Measurements from ENCODE around the gene CATSPERZ.

CATSPERZ gene

DNA sequence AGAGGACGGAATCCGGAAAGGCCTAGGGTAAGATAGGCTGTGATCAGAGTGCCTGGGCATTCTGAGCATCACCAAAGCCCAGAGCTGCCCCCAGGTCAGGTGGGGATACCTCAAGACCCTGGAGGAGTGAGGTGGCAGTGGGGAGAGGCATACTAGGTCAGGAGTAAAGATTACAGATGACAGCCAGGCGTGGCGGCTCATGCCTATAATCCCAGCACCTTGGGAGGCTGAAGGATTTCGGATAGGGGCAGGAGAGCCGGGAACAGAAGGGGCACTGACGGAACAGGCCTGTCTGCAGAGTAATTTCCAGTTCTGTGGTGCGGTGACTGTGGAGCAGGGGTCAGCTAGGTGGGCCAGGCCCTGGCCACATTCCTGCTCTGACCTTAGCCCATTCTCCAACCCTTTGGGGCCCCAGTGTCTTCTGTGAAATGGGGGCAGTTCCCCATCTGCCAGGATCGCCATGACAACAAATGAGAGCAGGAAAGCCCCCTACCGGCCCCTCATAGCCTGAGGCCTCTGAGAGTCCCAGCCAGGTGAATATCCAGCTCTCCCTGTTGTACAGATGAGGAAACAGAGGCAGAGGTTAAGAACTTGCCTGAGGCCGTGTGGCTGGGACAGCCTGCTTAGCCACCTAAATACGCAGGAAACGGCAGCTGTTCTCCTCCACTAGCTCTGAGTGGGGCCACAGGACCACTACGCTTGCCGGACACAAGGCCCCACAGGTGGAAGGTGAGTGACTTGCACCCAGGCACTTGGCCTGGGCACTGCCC lies 24.9 kb upstream of the CATSPERZ start:
- no peak overlapping the region for H3K4me3 Mint-ChIP-seq

DNA sequence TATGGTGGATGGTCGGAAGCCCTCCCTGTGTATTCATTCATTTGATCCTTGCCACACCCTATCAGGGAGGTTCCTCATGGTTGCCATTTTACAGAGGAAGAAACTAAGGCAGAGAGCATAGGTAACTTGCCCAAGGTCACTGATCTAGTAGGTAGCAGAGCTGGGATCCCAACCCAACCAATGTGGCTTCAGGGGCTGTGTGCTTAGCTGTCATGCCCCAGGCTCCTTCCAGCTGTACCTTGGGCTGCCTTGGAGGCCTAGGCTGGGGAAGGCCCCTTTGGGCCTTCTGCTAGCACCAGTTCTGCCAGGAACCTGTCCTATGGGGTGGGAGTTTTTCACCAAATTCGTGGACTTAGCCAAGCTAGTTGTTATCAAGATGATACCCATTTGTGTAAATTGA lies 24.3 kb upstream of the CATSPERZ start:
- Mint-ChIP-seq H3K27ac (no peak overlapping the region), H3K4me1 (peaks cover 11% of the 10 kb centered on the region), H3K4me3 (no peak overlapping the region), H3K9me3 (no peaks in the 10 kb centered on the region), H3K27me3 (no peaks in the 10 kb centered on the region)
- no peak for ATAC-seq
- DNase-seq = no peak

More for the DNA sequence above, 24.9 kb upstream of the CATSPERZ start:
- no peaks in the 10 kb centered on the region for H3K9me3 Mint-ChIP-seq
- peaks cover 16% of the 10 kb centered on the region for H3K4me1 Mint-ChIP-seq
- H3K27ac Mint-ChIP-seq = no peak overlapping the region
- no peaks in the 10 kb centered on the region for H3K27me3 Mint-ChIP-seq
- no peak for ATAC-seq
- DNase-seq = no peak

DNA sequence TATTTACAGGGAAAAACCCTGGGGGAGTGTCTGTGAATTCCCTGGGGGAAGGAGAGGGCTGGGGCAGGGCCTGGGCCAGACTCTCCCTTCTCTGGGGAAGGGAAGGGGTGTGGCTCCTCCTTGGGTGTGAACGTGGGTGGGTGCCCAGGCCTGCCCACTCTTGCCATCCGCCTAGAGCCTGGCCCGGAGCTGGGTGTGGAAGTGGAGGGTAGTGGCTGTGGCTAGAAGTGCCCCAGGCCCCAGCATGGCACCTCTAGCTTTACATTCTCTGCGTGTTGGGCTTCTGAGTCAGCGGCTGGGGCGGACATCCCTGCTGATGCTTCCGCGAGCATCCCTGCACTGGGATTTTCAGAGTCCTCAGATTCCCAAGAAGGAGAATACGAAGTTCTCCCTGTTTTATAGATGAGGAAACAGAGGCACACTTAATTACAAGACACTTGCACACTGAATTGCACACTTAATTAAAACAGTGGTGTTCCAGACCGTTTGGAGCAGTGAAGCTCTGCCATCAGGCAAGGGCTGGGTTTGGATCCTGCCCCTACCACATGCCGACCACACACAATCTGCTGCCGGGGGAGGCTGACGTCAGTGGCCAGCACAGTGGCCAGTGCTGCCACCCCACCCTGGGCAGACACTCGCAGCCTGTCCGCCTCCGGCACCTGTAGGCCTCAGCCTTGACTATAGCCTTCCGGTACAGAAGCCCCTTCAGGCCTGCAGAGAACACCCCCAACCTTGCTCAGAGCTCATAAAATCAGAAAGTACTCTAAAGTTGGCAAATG lies 23.3 kb upstream of the CATSPERZ start:
- Mint-ChIP-seq H3K27me3 (no peaks in the 10 kb centered on the region), H3K27ac (no peak overlapping the region), H3K4me1 (peaks cover 7% of the 10 kb centered on the region), H3K9me3 (no peaks in the 10 kb centered on the region), H3K4me3 (no peak overlapping the region)
- DNase-seq (no peak), ATAC-seq (no peak)

DNA sequence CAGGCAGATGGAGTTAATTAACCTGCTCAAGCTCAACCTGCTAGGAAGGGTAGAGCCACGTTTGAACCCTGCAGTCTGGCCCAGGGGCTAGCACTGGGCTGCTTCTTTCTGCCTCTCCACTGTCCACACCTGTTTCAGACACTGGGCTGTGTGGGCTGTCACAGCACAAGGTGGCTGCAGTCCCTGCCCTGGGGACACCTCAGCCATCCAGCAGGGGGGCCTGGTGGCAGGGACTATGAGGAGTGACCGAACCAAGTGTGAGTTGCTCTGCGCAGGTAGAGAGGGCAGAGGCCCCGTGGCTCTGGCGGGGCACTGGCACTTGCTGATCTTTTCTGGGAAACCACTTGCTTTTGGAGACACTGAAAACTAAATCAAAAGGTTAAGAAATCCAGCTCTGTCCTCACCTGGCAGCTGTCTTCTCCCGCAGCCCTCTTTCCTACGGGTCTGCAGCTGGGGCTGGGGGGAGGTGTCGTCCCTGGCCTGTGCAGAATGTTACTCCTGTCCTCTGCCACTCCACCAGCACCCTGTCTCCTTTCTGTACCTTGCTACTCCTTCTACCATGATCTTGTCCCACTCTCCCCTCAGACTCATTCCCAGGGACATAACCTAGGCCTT lies 21.5 kb upstream of the CATSPERZ start:
- ATAC-seq = no peak
- no peaks in the 10 kb centered on the region for H3K9me3 Mint-ChIP-seq
- no peaks in the 10 kb centered on the region for H3K27me3 Mint-ChIP-seq
- no peak overlapping the region for H3K4me3 Mint-ChIP-seq
- H3K4me1 Mint-ChIP-seq = peaks cover 11% of the 10 kb centered on the region
- no peak for DNase-seq
- peak overlapping the region in 1 of 2 donors; percentile 48 for H3K27ac Mint-ChIP-seq

DNA sequence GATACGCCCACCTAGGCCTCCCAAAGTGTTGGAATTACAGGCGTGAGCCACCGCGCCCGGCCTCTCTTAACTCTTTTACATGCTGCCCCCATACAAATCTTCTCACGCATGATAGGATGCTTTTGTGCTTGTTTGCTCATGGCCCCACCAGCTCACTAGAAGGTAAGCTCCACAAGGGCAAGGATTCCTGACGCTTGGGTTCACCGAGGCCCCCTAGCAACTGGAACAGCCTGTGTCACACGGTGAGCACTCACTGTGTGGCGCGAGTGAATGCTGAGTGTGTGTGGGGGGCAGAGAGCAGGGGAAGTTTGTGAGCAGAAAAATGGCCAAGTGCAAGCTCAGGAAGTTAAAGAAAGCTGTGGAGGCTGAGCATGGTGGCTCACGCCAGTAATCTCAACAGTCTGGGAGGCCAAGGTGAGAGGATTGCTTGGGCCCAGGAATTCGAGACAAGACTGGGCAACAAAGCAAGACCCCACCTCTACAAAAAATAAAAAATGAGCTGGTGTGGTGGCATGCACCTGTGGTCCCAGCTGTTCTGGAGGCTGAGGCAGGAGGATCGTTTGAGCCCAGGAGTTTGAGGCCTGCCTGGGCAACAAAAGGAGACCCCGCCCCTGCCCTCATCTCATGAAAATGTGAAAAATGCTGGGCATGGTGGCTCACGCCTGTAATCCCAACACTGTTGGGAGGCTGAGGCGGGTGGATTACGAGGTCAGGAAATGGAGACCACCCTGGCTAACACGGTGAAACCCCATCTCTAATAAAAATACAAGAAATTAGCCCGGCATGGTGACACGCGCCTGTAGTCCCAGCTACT lies 18.0 kb upstream of the CATSPERZ start:
- DNase-seq = no peak
- Mint-ChIP-seq H3K9me3 (no peaks in the 10 kb centered on the region), H3K4me1 (peaks cover 31% of the 10 kb centered on the region), H3K4me3 (no peak overlapping the region), H3K27ac (no peak overlapping the region), H3K27me3 (no peaks in the 10 kb centered on the region)
- ATAC-seq = no peak

DNA sequence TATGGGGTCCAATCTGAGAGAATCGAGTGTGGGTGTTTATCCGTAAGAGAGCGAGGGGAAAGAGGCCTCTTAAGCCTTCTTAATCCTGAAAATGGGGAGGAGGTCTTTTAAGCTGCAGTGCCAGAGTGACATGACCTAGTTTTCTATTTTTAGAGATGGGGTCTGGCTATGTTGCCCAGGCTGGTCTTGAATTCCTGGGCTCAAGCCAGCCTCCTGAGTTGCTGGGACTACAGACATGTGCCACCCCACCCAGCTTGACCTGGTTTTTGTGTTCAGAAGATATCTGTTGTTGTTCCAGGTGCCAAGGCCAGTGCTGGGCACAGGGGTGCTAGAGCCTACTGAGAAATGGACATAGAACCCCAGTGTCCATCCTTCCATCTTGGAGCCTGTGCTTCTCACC lies 17.1 kb upstream of the CATSPERZ start:
- Mint-ChIP-seq H3K27me3 (no peaks in the 10 kb centered on the region), H3K4me3 (peak overlapping the region; percentile 50 to 57), H3K9me3 (no peaks in the 10 kb centered on the region), H3K4me1 (peaks cover 36% of the 10 kb centered on the region), H3K27ac (peak overlapping the region; percentile 63 to 83)
- ATAC-seq (no peak), DNase-seq (no peak)

DNA sequence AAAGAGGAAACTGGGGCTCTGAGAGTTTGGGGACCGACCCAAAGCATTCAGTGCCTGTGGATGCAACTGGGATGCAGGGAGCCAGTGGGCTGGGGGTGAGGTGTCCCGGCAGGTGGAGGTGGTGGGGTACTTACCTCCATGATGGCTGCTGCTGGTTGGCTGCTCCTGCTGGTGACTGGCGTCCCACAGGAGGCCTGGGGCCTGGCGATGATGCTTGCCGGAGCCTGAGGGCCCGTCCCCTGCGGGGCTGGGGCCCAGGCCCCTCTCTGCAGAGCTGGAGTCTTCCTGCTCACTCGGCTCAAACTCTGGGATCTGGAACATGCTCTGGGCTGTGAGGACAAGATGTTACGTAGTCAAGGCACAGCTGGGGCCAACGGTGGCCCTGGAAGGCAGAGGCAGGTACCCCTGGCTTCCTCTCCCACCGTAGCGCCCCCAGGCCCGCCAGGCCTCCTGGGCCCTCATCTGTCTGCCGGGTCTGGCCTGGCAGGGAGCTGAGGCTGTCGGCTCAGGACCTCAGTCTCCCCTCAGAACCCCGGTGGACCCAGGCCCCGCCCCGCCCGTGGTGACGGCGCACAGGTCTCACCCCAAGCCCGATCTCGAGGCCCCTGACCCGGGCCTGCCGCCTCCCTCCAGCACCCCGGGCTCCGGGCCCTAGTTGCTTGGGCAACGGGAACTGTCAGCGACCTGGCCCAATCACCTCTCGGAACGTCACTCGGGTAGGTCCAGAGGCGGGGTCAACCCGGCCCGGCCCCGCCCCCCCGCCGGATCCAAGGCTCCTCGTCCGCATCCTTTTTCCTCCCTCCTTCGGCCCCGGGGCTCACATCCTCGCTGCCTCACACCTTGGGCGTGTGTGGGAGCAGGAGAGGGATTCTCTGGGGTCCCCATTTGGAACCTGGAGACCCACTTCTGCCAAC lies 15.9 kb upstream of the CATSPERZ start, which contains the start of gene BAD:
Gene BAD (minus strand): TSS at position 618 of the 914 bp plus-strand sequence. CDS start 297 bp downstream, at position 321.
- peak; percentile 92 for ATAC-seq
- Mint-ChIP-seq H3K9me3 (no peaks in the 10 kb centered on the region), H3K27ac (peak within 1 kb of the TSS; percentile 95 to 98), H3K4me1 (peaks cover 36% of the 10 kb centered on the region), H3K27me3 (no peaks in the 10 kb centered on the region), H3K4me3 (peak within 1 kb of the TSS; percentile 77 to 97)
- DNase-seq = peak; percentile 87 to 92

DNA sequence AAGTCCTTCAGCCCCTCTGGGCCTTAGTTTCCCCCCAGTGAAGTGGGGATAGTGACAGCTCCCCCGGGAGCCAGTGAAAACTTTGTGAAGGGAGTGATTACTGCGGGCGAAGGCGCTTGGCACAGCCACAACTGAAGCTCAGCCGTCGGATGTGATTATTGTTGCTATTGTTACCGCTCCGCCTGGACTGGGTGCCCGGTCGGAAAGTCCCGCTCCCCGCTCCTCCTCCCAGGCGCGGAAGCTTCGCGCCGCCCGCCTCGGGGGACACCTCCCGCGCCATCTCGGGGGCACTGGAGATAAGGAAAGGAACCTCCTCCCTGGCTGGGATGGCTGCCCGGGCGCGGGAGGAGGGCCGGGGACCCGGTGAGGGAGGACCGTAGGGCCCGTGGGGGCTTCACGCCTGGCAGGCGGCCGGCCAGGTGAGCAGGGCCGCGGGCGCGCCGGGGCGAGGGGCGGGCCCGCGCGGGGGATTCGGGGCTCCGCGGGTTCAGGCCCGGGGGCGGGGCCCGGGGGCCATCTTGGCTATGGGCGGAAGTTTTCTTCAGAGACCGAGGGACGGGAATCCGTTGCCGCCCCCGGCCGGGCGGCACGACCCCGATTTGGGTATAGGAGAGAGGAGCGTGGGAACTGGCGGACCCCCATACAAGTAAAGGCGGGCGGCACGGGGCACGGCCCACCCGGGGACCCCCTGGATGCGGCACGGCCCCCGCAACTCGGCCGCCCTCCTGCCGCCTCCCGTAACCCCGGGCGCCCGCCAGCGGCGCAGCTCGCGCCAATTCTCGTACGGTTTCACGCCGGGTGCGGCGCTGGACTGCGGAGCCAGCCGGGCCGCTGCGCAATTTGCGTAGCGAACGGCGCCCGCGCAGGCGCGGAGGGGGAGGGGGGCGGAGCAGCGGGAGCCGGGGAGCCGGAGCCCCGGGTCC lies 14.9 kb upstream of the CATSPERZ start, which contains the start of gene GPR137:
Gene GPR137 (plus strand): TSS at position 887 of the 923 bp plus-strand sequence. CDS start 677 bp downstream, outside the sequence.
- peaks cover 36% of the 10 kb centered on the region for H3K4me1 Mint-ChIP-seq
- peak; percentile 91 to 97 for DNase-seq
- H3K9me3 Mint-ChIP-seq = no peaks in the 10 kb centered on the region
- peak; percentile 75 for ATAC-seq
- H3K27ac Mint-ChIP-seq = peak within 1 kb of the TSS; percentile 95 to 98
- H3K4me3 Mint-ChIP-seq = peak within 1 kb of the TSS; percentile 77 to 97
- H3K27me3 Mint-ChIP-seq = peaks cover 2% of the 10 kb centered on the region

DNA sequence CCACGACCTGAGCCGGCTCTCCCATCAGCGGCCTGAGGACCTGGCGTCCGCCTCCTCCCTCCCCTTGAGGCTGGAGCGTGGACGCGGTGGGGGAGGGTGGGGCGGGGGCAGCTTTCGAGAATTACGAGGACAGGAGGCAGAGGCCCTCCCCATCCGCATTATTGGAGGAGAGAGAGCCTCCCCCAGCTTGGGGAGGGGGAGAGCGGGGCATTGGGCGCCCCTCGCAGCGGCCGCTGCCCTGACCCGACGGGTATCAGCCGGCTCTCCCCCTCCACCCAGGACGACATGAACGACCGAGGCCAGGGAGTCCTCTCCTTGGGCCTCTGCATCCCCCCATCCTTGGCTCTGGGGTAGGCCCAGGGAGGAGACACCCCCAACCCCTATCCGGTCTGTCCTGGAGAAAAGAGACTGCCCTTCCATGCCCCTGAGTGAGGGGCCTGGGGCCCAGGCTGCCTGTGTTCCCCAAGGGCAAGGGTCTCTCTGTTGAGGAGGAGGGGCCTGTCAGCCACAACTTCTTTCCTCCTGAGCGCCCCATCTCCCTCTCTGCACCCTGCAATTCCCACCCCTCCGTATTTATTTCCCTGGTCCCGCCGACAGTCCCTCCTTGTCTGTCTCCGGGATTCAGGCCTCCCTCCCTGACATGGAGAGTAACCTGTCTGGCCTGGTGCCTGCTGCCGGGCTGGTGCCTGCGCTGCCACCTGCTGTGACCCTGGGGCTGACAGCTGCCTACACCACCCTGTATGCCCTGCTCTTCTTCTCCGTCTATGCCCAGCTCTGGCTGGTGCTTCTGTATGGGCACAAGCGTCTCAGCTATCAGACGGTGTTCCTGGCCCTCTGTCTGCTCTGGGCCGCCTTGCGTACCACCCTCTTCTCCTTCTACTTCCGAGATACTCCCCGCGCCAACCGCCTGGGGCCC lies 14.0 kb upstream of the CATSPERZ start:
- DNase-seq = no peak

DNA sequence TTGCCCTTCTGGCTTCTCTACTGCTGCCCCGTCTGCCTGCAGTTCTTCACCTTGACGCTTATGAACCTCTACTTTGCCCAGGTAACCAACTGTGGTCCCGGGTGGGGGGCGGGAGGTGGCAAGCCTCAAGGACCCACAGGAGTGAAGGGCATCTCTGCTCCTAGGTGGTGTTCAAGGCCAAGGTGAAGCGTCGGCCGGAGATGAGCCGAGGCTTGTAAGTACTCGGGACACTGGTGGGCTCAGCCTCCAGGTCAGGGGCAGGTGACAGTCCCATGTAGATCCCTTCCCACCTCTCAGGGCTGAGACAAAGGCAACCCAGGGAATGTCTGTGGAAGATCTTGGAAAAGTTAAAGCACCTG lies 13.4 kb upstream of the CATSPERZ start:
- Mint-ChIP-seq H3K9me3 (no peaks in the 10 kb centered on the region), H3K27me3 (peaks cover 13% of the 10 kb centered on the region), H3K4me1 (peaks cover 43% of the 10 kb centered on the region), H3K4me3 (peak overlapping the region; percentile 77 to 97), H3K27ac (peak overlapping the region in 1 of 2 donors; percentile 66)
- ATAC-seq (no peak), DNase-seq (no peak)

More for the DNA sequence above, 14.0 kb upstream of the CATSPERZ start:
- ATAC-seq = no peak
- Mint-ChIP-seq H3K4me3 (peak overlapping the region; percentile 77 to 97), H3K27ac (peak overlapping the region in 1 of 2 donors; percentile 66), H3K4me1 (peaks cover 43% of the 10 kb centered on the region), H3K9me3 (no peaks in the 10 kb centered on the region), H3K27me3 (peaks cover 11% of the 10 kb centered on the region)

DNA sequence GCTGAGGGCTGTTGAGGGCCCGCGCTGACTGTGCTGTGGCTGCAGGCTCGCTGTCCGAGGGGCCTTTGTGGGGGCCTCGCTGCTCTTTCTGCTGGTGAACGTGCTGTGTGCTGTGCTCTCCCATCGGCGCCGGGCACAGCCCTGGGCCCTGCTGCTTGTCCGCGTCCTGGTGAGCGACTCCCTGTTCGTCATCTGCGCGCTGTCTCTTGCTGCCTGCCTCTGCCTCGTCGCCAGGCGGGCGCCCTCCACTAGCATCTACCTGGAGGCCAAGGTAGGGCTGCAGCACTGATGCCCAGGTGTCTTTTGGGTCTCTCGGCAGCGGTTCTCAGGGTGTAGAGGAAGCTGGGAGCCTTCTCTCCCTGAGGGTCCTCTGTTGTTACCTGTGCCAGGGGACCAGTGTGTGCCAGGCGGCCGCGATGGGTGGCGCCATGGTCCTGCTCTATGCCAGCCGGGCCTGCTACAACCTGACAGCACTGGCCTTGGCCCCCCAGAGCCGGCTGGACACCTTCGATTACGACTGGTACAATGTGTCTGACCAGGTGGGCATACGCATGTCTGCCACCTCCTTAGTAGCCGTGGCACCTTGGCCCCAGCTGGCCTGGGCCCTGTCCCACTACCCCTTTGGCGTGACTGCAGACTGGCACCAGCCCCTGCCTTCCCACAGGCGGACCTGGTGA lies 12.3 kb upstream of the CATSPERZ start:
- Mint-ChIP-seq H3K4me1 (peaks cover 47% of the 10 kb centered on the region), H3K9me3 (no peaks in the 10 kb centered on the region), H3K4me3 (peak overlapping the region in 1 of 2 donors; percentile 24), H3K27me3 (peaks cover 19% of the 10 kb centered on the region), H3K27ac (peak overlapping the region in 1 of 2 donors; percentile 10)
- no peak for ATAC-seq
- DNase-seq = no peak

DNA sequence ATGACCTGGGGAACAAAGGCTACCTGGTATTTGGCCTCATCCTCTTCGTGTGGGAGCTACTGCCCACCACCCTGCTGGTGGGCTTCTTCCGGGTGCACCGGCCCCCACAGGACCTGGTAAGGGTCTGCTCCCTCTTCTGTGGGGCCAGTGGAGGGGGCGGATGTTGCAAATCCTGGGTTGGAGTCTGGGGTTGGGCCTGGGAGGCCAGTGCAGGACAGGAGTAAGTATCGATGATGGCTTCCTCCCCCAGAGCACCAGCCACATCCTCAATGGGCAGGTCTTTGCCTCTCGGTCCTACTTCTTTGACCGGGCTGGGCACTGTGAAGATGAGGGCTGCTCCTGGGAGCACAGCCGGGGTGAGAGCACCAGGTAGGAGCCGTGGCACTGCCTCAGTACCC lies 11.8 kb upstream of the CATSPERZ start:
- no peak overlapping the region for H3K4me3 Mint-ChIP-seq
- H3K27ac Mint-ChIP-seq = peak overlapping the region in 1 of 2 donors; percentile 10
- peaks cover 45% of the 10 kb centered on the region for H3K4me1 Mint-ChIP-seq
- no peaks in the 10 kb centered on the region for H3K9me3 Mint-ChIP-seq
- ATAC-seq (no peak), DNase-seq (no peak)
- H3K27me3 Mint-ChIP-seq = peaks cover 25% of the 10 kb centered on the region

Data from stimulated activated naive CD8-positive, alpha-beta T cell treated with anti-CD3 and anti-CD28 coated beads, Interleukin-15, amount 100 ng/mL, for 72 hours (primary cell).